Skeletal muscle satellite cell (primary cell): ENCODE data around the gene SLC28A2.
"Not testable (repeated sequence)": the region's sequence is repeated elsewhere in the genome, so short reads cannot be mapped to it uniquely, and the experiment has no call there.

Experiments used
- H3K27me3 ChIP-seq: 2 replicates; pipeline ENCODE4 v1.7.0; 2013; ENCODE audit warnings: low read length; ENCODE audit not compliant: control insufficient read depth, insufficient read depth
- H3K36me3 ChIP-seq: 2 replicates; pipeline ENCODE4 v1.7.0; 2013; ENCODE audit warnings: mild to moderate bottlenecking, control low read depth, low read length; ENCODE audit not compliant: insufficient read depth
- H3K4me1 ChIP-seq: 2 replicates; pipeline ENCODE4 v1.7.0; 2013; ENCODE audit warnings: low read length; ENCODE audit not compliant: control insufficient read depth, insufficient read depth
- H3K4me2 ChIP-seq: 2 replicates; pipeline ENCODE4 v1.7.0; 2013; ENCODE audit warnings: mild to moderate bottlenecking, low read length
- H3K4me3 ChIP-seq: 2 replicates; pipeline ENCODE4 v1.7.0; 2013; ENCODE audit warnings: low read length
- H3K9ac ChIP-seq: 2 replicates; pipeline ENCODE4 v1.7.0; 2013; ENCODE audit warnings: mild to moderate bottlenecking, low read depth, low read length, moderate library complexity
- H3K9me3 ChIP-seq: replicated peaks from 2 replicates; pipeline ENCODE4 v1.7.0; 2013; ENCODE audit warnings: mild to moderate bottlenecking, control low read depth, low read length

The SLC28A2 gene

GRCh38 chr15:45298964-45299378, 46.9 kb downstream of the SLC28A2 start:
- not testable (repeated sequence) for H3K4me2 ChIP-seq, H3K4me3 ChIP-seq, H3K36me3 ChIP-seq, H3K27me3 ChIP-seq, H3K9me3 ChIP-seq, H3K4me1 ChIP-seq, H3K9ac ChIP-seq

DNA sequence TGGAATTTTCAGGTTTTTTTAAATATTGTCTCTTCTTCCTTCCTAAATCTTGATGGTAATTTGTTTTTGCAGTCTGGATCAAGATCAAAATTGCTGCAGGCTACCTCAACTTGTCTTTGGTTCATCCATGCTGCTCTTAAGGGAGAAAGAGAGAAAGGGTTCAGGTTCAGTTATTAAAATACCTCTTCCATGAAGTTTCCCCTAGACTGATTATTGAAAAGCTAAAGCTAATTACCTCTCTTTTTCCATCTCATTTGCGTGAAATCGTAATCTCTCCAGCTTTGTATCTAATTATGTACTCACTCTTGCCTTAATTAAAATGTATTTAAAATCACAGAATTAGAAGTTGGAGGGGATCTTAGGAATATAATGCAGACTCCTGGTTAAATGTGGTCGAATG, 52.7 kb downstream of the SLC28A2 start:
- Histone ChIP-seq H3K4me3 (no peak overlapping the region), H3K4me2 (no peak overlapping the region), H3K9me3 (no peaks in the 10 kb centered on the region), H3K27me3 (peaks cover 16% of the 10 kb centered on the region), H3K4me1 (no peaks in the 10 kb centered on the region), H3K9ac (no peak overlapping the region), H3K36me3 (no peaks in the 10 kb centered on the region)

- H3K4me1 ChIP-seq: no peaks in the 10 kb centered on the region
- H3K4me3 ChIP-seq: no peak overlapping the region
- no peaks in the 10 kb centered on the region for H3K36me3 ChIP-seq
- peaks cover 22% of the 10 kb centered on the region for H3K27me3 ChIP-seq
- H3K9ac ChIP-seq: no peak overlapping the region
- no peaks in the 10 kb centered on the region for H3K9me3 ChIP-seq
- no peak overlapping the region for H3K4me2 ChIP-seq
Observed at GRCh38 chr15:45306105-45306504, 54.1 kb downstream of the SLC28A2 start.

- peak overlapping the region; percentile 46 for H3K4me3 ChIP-seq
- H3K9ac ChIP-seq: no peak overlapping the region
- H3K9me3 ChIP-seq: no peaks in the 10 kb centered on the region
- H3K4me1 ChIP-seq: no peaks in the 10 kb centered on the region
- H3K27me3 ChIP-seq: peaks cover 22% of the 10 kb centered on the region
- no peaks in the 10 kb centered on the region for H3K36me3 ChIP-seq
- H3K4me2 ChIP-seq: peak overlapping the region; percentile 71
Observed at GRCh38 chr15:45307230-45307924, 55.3 kb downstream of the SLC28A2 start.

- not testable (repeated sequence) for H3K4me2 ChIP-seq, H3K36me3 ChIP-seq, H3K27me3 ChIP-seq, H3K9ac ChIP-seq, H3K4me1 ChIP-seq, H3K4me3 ChIP-seq, H3K9me3 ChIP-seq
Observed at GRCh38 chr15:45314117-45314516, 62.1 kb downstream of the SLC28A2 start.

- H3K27me3 ChIP-seq: peaks cover 6% of the 10 kb centered on the region
- H3K4me1 ChIP-seq: no peaks in the 10 kb centered on the region
- no peak overlapping the region for H3K4me2 ChIP-seq
- no peaks in the 10 kb centered on the region for H3K36me3 ChIP-seq
- H3K9me3 ChIP-seq: no peaks in the 10 kb centered on the region
- no peak overlapping the region for H3K4me3 ChIP-seq
- no peak overlapping the region for H3K9ac ChIP-seq
Observed at GRCh38 chr15:45314960-45315359, 62.9 kb downstream of the SLC28A2 start.

DNA sequence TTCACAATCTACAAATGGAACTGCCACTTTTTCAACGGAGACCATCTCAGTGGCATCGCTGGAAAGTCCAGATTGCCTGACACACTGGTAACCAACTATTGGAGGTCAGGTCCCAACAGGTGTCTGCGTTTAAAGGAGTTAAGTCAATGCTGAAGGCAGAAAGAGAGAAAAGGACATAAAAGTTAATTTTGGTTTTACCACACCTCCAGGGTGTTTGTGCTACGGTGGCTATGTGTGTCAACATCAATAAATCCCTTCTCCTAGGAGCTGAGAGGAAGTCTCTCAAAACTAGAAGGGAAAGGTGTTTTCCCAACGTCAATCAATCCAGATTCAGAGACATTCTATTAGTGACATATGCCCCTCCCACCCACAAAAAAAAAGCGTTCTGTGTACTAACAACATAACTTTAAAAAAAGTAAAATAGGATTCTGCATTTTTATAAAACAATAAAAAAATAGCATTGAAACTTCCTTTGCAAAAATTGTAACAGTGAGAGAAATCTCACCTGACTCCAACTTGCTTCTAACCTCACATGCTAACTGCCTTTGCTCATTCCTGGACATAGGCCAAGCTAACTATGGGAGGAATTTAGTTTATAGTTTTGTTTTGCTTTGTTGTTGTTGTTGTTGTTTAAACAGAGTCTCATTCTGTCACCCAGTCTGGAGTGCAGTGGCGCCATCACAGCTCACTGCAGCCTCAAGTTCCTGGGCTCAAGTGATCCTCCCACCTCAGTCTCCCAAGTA, 67.6 kb downstream of the SLC28A2 start:
- Histone ChIP-seq H3K9ac (no peak overlapping the region), H3K4me3 (no peak overlapping the region), H3K4me2 (no peak overlapping the region), H3K36me3 (no peaks in the 10 kb centered on the region), H3K4me1 (no peaks in the 10 kb centered on the region), H3K9me3 (no peaks in the 10 kb centered on the region), H3K27me3 (no peaks in the 10 kb centered on the region)

- H3K4me3 ChIP-seq: no peak overlapping the region
- no peaks in the 10 kb centered on the region for H3K4me1 ChIP-seq
- H3K9ac ChIP-seq: no peak overlapping the region
- H3K27me3 ChIP-seq: no peaks in the 10 kb centered on the region
- H3K36me3 ChIP-seq: no peaks in the 10 kb centered on the region
- no peaks in the 10 kb centered on the region for H3K9me3 ChIP-seq
- H3K4me2 ChIP-seq: no peak overlapping the region
Observed at GRCh38 chr15:45320581-45321205, 68.7 kb downstream of the SLC28A2 start.

DNA sequence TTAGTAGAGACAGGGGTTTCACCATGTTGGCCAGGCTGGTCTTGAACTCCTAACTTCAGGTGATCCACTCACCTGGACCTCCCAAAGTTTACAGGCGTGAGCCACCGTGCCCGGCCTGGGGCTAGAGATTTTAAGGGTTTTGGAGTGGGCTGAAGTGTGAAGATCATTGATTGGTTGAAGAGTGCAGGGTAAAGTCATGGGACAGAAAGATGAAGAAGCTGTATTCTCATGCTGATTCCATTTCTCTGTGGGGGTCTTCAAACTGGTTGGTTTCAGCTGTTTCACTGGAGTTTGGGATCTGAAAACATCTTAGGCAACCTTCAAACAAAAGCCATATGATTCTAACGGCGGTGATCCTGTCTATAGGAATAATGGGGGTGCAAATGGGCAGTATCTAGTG, 74.2 kb downstream of the SLC28A2 start:
- Histone ChIP-seq H3K9ac (no peak overlapping the region), H3K36me3 (no peaks in the 10 kb centered on the region), H3K4me3 (no peak overlapping the region), H3K4me1 (no peaks in the 10 kb centered on the region), H3K9me3 (no peaks in the 10 kb centered on the region), H3K27me3 (peaks cover 9% of the 10 kb centered on the region), H3K4me2 (no peak overlapping the region)

DNA sequence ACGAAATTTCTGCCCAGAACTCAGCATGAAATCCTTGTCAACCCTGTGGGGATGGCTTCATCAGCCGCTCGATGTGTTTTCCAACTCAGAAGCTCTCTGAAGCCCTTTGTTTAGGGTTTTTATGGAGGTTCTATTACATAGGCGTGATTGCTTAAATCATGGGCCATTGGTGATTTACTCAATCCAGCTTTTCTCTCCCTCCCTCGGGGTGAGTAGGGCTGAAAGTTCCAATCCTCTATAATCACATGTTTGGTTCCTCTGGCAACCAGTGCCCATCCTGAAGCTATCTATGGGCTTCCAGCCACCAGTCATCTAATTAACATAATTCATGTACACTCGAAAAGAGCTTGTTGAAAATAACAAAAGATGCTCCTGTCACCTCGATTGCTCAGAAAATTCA, 74.7 kb downstream of the SLC28A2 start:
- Histone ChIP-seq H3K4me3 (no peak overlapping the region), H3K4me2 (no peak overlapping the region), H3K4me1 (no peaks in the 10 kb centered on the region), H3K9me3 (no peaks in the 10 kb centered on the region), H3K36me3 (no peaks in the 10 kb centered on the region), H3K9ac (no peak overlapping the region), H3K27me3 (peaks cover 12% of the 10 kb centered on the region)
